ENCODE results near the gene TSC22D4.

The TSC22D4 gene

GRCh38 chr7:100426516-100426915 is 52.5 kb downstream of the TSC22D4 start:
- DNase-seq: no peak

- no peak for DNase-seq
Observed at GRCh38 chr7:100425347-100425746, 53.7 kb downstream of the TSC22D4 start.

- no peak for DNase-seq
Observed at GRCh38 chr7:100423315-100423714, 55.7 kb downstream of the TSC22D4 start.

- DNase-seq: no peak
Observed at GRCh38 chr7:100419660-100420226, 59.3 kb downstream of the TSC22D4 start.

GRCh38 chr7:100418930-100419659 is 59.9 kb downstream of the TSC22D4 start:
- DNase-seq: no peak
